CD14-positive monocyte (primary cell): ENCODE results near the gene IL1R2. TPM values are rescaled to one million over a fixed set of nuclear protein-coding genes. Genes with fewer than 3 reads are reported as not detected.
A peak's percentile ranks its signal among the peaks of the same experiment; 100 is the strongest.

ENCODE experiments used
- DNase-seq, 3 donors: peaks; one replicate each; pipeline ENCODE4 v3.0.0-alpha.2; 2011 to 2022
- H2AFZ ChIP-seq: 2 replicates; pipeline ENCODE4 v1.6.0; 2012; ENCODE audit warnings: mild to moderate bottlenecking, low read depth, low read length, inconsistent platforms; ENCODE audit not compliant: insufficient read depth, poor library complexity, severe bottlenecking
- H3K27ac ChIP-seq, 2 donors: 1 replicate in 1 of 2; 2 replicates in 1 of 2; pipeline ENCODE4 v1.5.1; 2012 to 2013; ENCODE audit warnings: low read length in 2 of 2, control low read depth in 1 of 2, inconsistent platforms in 1 of 2, low read depth in 1 of 2, mild to moderate bottlenecking in 1 of 2
- H3K27me3 ChIP-seq, 2 donors: one replicate each; pipeline versions ENCODE4 v1.6.0 to v1.6.1; 2011 to 2013; ENCODE audit warnings: low read length in 2 of 2; ENCODE audit not compliant: control insufficient read depth in 2 of 2, insufficient read depth in 2 of 2
- H3K36me3 ChIP-seq, 2 donors: replicated peaks in 1 of 2; 1 replicate in 1 of 2; 2 replicates in 1 of 2; pipeline versions ENCODE4 v1.5.1 to v1.6.1; 2012 to 2013; ENCODE audit warnings: low read length in 2 of 2, control low read depth in 1 of 2, inconsistent platforms in 1 of 2, mild to moderate bottlenecking in 1 of 2; ENCODE audit not compliant: insufficient read depth in 2 of 2, control insufficient read depth in 1 of 2
- H3K4me1 ChIP-seq, 2 donors: 1 replicate in 1 of 2; 2 replicates in 1 of 2; pipeline versions ENCODE4 v1.5.1 to v1.6.1; 2012 to 2013; ENCODE audit warnings: low read length in 2 of 2, control low read depth in 1 of 2, inconsistent platforms in 1 of 2, mild to moderate bottlenecking in 1 of 2, moderate library complexity in 1 of 2; ENCODE audit not compliant: insufficient read depth in 2 of 2, control insufficient read depth in 1 of 2
- H3K4me2 ChIP-seq: replicated peaks from 2 replicates; pipeline ENCODE3; 2012; ENCODE audit warnings: low read length, moderate library complexity, mild to moderate bottlenecking; ENCODE audit not compliant: poor library complexity, severe bottlenecking; ENCODE audit errors: extremely low read depth
- H3K4me3 ChIP-seq, 3 experiments: fragments of 200-600 bp in 1 of 3; sonication (generic) in 1 of 3; replicated peaks in 1 of 3; 1 replicate in 2 of 3; 2 replicates in 1 of 3; pipeline ENCODE4 v1.5.1; 2011 to 2013; ENCODE audit warnings: low read length in 3 of 3, mild to moderate bottlenecking in 3 of 3, control low read depth in 2 of 3, low read depth in 2 of 3, inconsistent platforms in 1 of 3, moderate library complexity in 1 of 3
- H3K79me2 ChIP-seq: 2 replicates; pipeline ENCODE4 v1.6.0; 2012; ENCODE audit warnings: mild to moderate bottlenecking, control low read depth, inconsistent platforms, low read length, moderate library complexity; ENCODE audit not compliant: insufficient read depth
- H3K9ac ChIP-seq: 2 replicates; pipeline ENCODE4 v1.6.0; 2017; ENCODE audit warnings: low read length, mild to moderate bottlenecking; ENCODE audit not compliant: insufficient read depth, poor library complexity, severe bottlenecking
- H3K9me3 ChIP-seq, 2 donors: replicated peaks in 1 of 2; 1 replicate in 1 of 2; 2 replicates in 1 of 2; pipeline versions ENCODE4 v1.5.1 to v1.6.1; 2012 to 2013; ENCODE audit warnings: low read length in 2 of 2, control low read depth in 1 of 2; ENCODE audit not compliant: control insufficient read depth in 1 of 2, insufficient read depth in 1 of 2
- H4K20me1 ChIP-seq: 2 replicates; pipeline ENCODE4 v1.6.0; 2012; ENCODE audit warnings: mild to moderate bottlenecking, low read length, control low read depth, moderate library complexity; ENCODE audit not compliant: insufficient read depth
- H3K27ac Mint-ChIP-seq, 7 donors: one replicate each; pipeline ENCODE4 v1.8.0; 2020; ENCODE audit warnings: mild to moderate bottlenecking in 7 of 7, mixed read lengths in 7 of 7, moderate library complexity in 6 of 7, inconsistent platforms in 2 of 7
- H3K27me3 Mint-ChIP-seq, 3 donors: one replicate each; pipeline ENCODE4 v1.8.0; 2021 to 2022; ENCODE audit warnings: low read depth in 3 of 3, mild to moderate bottlenecking in 3 of 3, mixed read lengths in 3 of 3, moderate library complexity in 3 of 3, inconsistent platforms in 1 of 3
- H3K36me3 Mint-ChIP-seq, 2 donors: one replicate each; pipeline ENCODE4 v1.8.0; 2020; ENCODE audit warnings: mixed read lengths in 2 of 2, inconsistent platforms in 1 of 2, mild to moderate bottlenecking in 1 of 2
- H3K4me1 Mint-ChIP-seq: one replicate; pipeline ENCODE4 v1.8.0; 2020; ENCODE audit warnings: mild to moderate bottlenecking, mixed read lengths
- H3K4me3 Mint-ChIP-seq, 2 donors: one replicate each; pipeline ENCODE4 v1.8.0; 2020; ENCODE audit warnings: mild to moderate bottlenecking in 2 of 2, mixed read lengths in 2 of 2, moderate library complexity in 1 of 2
- H3K9me3 Mint-ChIP-seq, 7 donors: one replicate each; pipeline ENCODE4 v1.8.0; 2020 to 2022; ENCODE audit warnings: mixed read lengths in 7 of 7, mild to moderate bottlenecking in 6 of 7, moderate library complexity in 6 of 7, inconsistent platforms in 2 of 7
- CTCF ChIP-seq: fragments of 200-600 bp; IDR thresholded peaks from one replicate; pipeline ENCODE4 v1.8.0; 2022; ENCODE audit warnings: antibody characterized with exemption, mild to moderate bottlenecking
- WGBS: methylation state at CpG from one replicate; pipeline ENCODE4 v1.1.5; 2013; ENCODE audit warnings: missing lambda C conversion rate; ENCODE audit not compliant: insufficient coverage; 5-methylcytosine and 5-hydroxymethylcytosine counted together
- intact Hi-C, 2 donors: fragments of 100-400 bp; cut with micrococcal nuclease; formaldehyde crosslinking; loops; one replicate each; pipeline versions ENCODE4 v1.15.0 to v1.15.1; 2023
- polyA plus RNA-seq, 3 donors: library from polyadenylated mRNA; depleted of rRNA in 1 of 3; unstranded in 2 of 3; stranded (reverse) in 1 of 3; fragments of 300-500 nt in 2 of 3; fragments of >200 nt in 1 of 3; fragmentation: Illumina TruSeq in 2 of 3; gene quantifications; 1 replicate in 2 of 3; 2 replicates in 1 of 3; pipeline ENCODE4 v1.2.3, GENCODE V29; 2012 to 2021

Gene IL1R2
- polyA plus RNA-seq, 3 donors: 5.9 to 12.0 (median 6.2) TPM

- Mint-ChIP-seq H3K36me3 (peaks cover 0 to 11% of the 10 kb centered on the region in 2 donors), H3K27me3 (peaks cover 4 to 11% (median 10%) of the 10 kb centered on the region in 3 donors), H3K27ac (no peak overlapping the region), H3K4me3 (peak overlapping the region in 1 of 2 donors; percentile 29), H3K4me1 (peaks cover 35% of the 10 kb centered on the region), H3K9me3 (peaks cover 0 to 1% (median 0%) of the 10 kb centered on the region in 7 donors)
- intact Hi-C loops: no loop called here
- Histone ChIP-seq H3K9me3 (no peaks in the 10 kb centered on the region), H3K79me2 (no peaks in the 10 kb centered on the region), H3K27ac (no peak overlapping the region), H2AFZ (no peak overlapping the region), H3K36me3 (no peaks in the 10 kb centered on the region), H3K4me2 (no peak overlapping the region), H3K9ac (no peak overlapping the region), H3K4me1 (peaks cover 15 to 22% of the 10 kb centered on the region in 2 donors), H4K20me1 (no peaks in the 10 kb centered on the region), H3K4me3 (no peak overlapping the region), H3K27me3 (no peaks in the 10 kb centered on the region)
- 91% methylated on average over 7 of the region's 9 CpGs for WGBS
- DNase-seq: no peak
- TF ChIP-seq CTCF: no peak
Observed at GRCh38 chr2:101995804-101996203, 4.0 kb downstream of the IL1R2 start.

DNA sequence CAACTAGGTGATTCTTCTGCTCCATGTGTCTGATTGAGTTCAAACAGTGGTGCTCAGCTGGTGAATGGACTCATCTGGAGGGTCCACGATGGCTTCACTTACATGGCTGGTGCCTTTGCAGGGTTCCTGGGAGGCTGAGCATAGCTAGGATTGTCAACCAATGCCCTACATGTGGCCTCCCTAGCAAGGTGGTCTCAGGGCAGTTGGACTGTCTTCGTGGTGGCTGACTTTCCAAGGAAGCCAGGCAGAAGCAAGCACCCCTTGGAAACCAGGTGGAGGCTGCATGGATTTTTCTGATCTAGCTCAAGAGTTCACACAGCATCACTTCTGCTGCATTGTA, 6.8 kb downstream of the IL1R2 start:
- no peaks in the 10 kb centered on the region for H3K9me3 ChIP-seq
- peaks cover 0 to 5% of the 10 kb centered on the region in 2 donors for H3K36me3 Mint-ChIP-seq
- H4K20me1 ChIP-seq: no peaks in the 10 kb centered on the region
- no peak overlapping the region for H3K4me3 ChIP-seq
- no peaks in the 10 kb centered on the region for H3K27me3 ChIP-seq
- no peaks in the 10 kb centered on the region for H3K79me2 ChIP-seq
- H3K4me2 ChIP-seq: no peak overlapping the region
- no peak overlapping the region for H3K27ac ChIP-seq
- H3K4me1 Mint-ChIP-seq: peaks cover 11% of the 10 kb centered on the region
- intact Hi-C loops: no loop called here
- H3K9me3 Mint-ChIP-seq: peaks cover 0 to under 1% (median 0%) of the 10 kb centered on the region in 7 donors
- 100% methylated on average over 2 of the region's 2 CpGs for WGBS
- no peak overlapping the region for H3K9ac ChIP-seq
- H3K4me3 Mint-ChIP-seq: no peak overlapping the region
- TF ChIP-seq CTCF: no peak
- no peak for DNase-seq
- no peaks in the 10 kb centered on the region for H3K4me1 ChIP-seq
- no peaks in the 10 kb centered on the region for H3K36me3 ChIP-seq
- no peak overlapping the region for H2AFZ ChIP-seq
- H3K27me3 Mint-ChIP-seq: peaks cover 2 to 5% (median 2%) of the 10 kb centered on the region in 3 donors
- H3K27ac Mint-ChIP-seq: no peak overlapping the region
